ENCODE results near the gene C3orf85.

- no peak for TF ChIP-seq CTCF (conservative IDR thresholded peaks at IDR 0.05)
- TF ChIP-seq ZFX (IDR thresholded peaks at IDR 0.05): no peak
Observed at GRCh38 chr3:109137761-109138160, 1.2 kb downstream of the C3orf85 start.
